ENCODE data around the gene PIP5K1C.
A peak's percentile ranks its signal among the peaks of the same experiment; 100 is the strongest.

Gene PIP5K1C, protein sequence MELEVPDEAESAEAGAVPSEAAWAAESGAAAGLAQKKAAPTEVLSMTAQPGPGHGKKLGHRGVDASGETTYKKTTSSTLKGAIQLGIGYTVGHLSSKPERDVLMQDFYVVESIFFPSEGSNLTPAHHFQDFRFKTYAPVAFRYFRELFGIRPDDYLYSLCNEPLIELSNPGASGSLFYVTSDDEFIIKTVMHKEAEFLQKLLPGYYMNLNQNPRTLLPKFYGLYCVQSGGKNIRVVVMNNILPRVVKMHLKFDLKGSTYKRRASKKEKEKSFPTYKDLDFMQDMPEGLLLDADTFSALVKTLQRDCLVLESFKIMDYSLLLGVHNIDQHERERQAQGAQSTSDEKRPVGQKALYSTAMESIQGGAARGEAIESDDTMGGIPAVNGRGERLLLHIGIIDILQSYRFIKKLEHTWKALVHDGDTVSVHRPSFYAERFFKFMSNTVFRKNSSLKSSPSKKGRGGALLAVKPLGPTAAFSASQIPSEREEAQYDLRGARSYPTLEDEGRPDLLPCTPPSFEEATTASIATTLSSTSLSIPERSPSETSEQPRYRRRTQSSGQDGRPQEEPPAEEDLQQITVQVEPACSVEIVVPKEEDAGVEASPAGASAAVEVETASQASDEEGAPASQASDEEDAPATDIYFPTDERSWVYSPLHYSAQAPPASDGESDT

GRCh38 chr19:3700242-3701032, at the start of gene PIP5K1C:
Gene PIP5K1C, minus strand, starts transcription at chr19:3700468. Its CDS starts 78 bp downstream, at chr19:3700390.
- Mint-ChIP-seq H3K27ac (peak within 1 kb of the TSS; percentile 88 to 95), H3K4me3 (peak within 1 kb of the TSS; percentile 95 to 96), H3K9me3 (no peaks in the 10 kb centered on the region), H3K4me1 (peaks cover 42% of the 10 kb centered on the region), H3K27me3 (peaks cover 1% of the 10 kb centered on the region)
- DNase-seq: peak; percentile 92 to 95
- peak; percentile 90 for ATAC-seq

DNA sequence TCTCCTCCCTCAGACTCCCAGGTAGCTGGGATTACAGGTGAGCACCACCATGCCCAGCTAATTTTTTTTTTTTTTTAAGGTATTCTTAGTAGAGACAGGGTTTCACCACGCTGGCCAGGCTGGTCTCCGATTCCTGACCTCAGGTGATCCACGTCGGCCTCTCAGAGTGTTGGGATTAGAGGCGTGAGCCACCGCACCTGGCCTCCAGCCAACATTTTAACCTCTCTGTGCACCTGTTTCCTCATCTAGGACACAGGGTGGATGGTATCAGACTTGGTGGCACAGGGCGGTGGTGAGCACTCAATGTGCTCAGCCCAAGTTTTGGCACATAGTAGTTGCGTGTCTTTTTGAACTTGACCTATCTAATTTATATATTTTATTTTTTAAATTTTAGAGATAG, 48.7 kb upstream of the PIP5K1C start:
- no peak for DNase-seq
- no peak overlapping the region for H3K27ac Mint-ChIP-seq
- no peaks in the 10 kb centered on the region for H3K27me3 Mint-ChIP-seq
- no peak for ATAC-seq
- no peak overlapping the region for H3K4me3 Mint-ChIP-seq
- no peaks in the 10 kb centered on the region for H3K4me1 Mint-ChIP-seq
- H3K9me3 Mint-ChIP-seq: no peaks in the 10 kb centered on the region

- Mint-ChIP-seq H3K27ac (peak overlapping the region in 1 of 2 donors; percentile 38), H3K4me1 (no peaks in the 10 kb centered on the region), H3K4me3 (no peak overlapping the region), H3K27me3 (no peaks in the 10 kb centered on the region), H3K9me3 (no peaks in the 10 kb centered on the region)
- ATAC-seq: no peak
- no peak for DNase-seq
These were observed 46.2 kb upstream of the PIP5K1C start for GRCh38 chr19:3746371-3747056.

DNA sequence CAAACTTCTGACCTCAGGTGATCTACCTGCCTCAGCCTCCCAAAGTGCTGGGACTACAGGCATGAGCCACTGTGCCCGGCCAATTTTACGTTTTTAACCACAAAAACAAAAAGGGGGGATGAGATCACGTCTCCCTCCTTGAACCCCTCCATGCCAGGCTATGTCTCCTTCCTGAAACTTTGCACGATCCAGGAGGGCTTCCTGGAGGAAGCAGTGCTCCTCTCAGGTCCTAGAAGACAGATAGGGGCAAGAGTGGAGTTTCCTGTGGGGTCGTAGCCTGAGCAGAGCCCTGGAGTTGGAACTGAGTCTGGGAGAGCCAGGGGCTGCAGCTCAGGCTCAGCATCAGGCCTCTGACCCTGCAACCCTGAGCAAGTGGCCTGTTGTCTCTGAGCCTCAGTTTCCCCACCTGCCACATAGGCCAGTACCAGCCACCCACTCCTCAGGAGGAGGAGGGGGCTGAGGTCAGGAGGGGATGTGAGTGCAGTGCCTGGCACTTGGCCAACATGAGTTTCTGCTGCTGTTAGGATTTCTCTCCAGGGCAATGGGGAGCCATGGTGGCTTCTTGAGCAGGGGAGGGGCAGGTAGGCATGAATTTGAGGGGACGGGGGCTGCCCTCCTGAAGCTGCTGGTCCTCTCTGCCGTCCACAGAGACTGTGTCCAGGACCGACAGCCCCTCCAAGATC, 45.2 kb upstream of the PIP5K1C start:
- Mint-ChIP-seq H3K27ac (no peak overlapping the region), H3K27me3 (no peaks in the 10 kb centered on the region), H3K4me3 (no peak overlapping the region), H3K9me3 (no peaks in the 10 kb centered on the region), H3K4me1 (no peaks in the 10 kb centered on the region)
- ATAC-seq (no peak), DNase-seq (no peak)

- no peak for DNase-seq
- Mint-ChIP-seq H3K4me1 (peaks cover 14% of the 10 kb centered on the region), H3K27me3 (no peaks in the 10 kb centered on the region), H3K27ac (peak overlapping the region in 1 of 2 donors; percentile 46), H3K9me3 (no peaks in the 10 kb centered on the region), H3K4me3 (no peak overlapping the region)
- no peak for ATAC-seq
These were observed 43.2 kb upstream of the PIP5K1C start for GRCh38 chr19:3743486-3743885.

DNA sequence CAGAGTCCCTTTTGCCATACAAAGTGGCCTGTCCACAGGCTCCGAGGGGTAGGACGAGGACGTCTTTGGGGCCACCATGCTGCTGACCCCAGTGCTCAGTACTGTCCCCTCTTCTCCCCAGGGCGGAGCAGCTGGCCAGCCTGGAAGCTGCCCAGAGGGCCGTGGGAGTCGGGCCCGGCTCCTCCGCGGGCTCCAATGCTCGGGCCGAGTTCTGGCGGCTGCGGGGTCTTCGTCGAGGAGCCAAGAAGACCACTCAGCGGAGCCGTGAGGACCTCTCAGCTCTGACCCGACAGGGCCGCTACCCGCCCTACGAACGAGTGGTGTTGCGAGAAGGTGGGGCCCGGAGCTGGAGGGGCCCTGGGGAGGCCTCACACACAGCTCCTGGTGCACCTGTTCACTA, 40.2 kb upstream of the PIP5K1C start:
- ATAC-seq (no peak), DNase-seq (no peak)
- Mint-ChIP-seq H3K9me3 (no peaks in the 10 kb centered on the region), H3K4me3 (no peak overlapping the region), H3K4me1 (peaks cover 18% of the 10 kb centered on the region), H3K27ac (no peak overlapping the region), H3K27me3 (no peaks in the 10 kb centered on the region)

- Mint-ChIP-seq H3K27ac (no peak overlapping the region), H3K9me3 (no peaks in the 10 kb centered on the region), H3K27me3 (no peaks in the 10 kb centered on the region), H3K4me1 (peaks cover 18% of the 10 kb centered on the region), H3K4me3 (no peak overlapping the region)
- ATAC-seq: no peak
- DNase-seq: no peak
These were observed 38.4 kb upstream of the PIP5K1C start for GRCh38 chr19:3738477-3739220.

- no peak overlapping the region for H3K27ac Mint-ChIP-seq
- peaks cover 18% of the 10 kb centered on the region for H3K4me1 Mint-ChIP-seq
- DNase-seq (no peak), ATAC-seq (no peak)
- no peaks in the 10 kb centered on the region for H3K27me3 Mint-ChIP-seq
- no peaks in the 10 kb centered on the region for H3K9me3 Mint-ChIP-seq
- H3K4me3 Mint-ChIP-seq: no peak overlapping the region
These were observed 37.4 kb upstream of the PIP5K1C start for GRCh38 chr19:3737487-3738205.

- H3K27me3 Mint-ChIP-seq: no peaks in the 10 kb centered on the region
These were observed 35.9 kb upstream of the PIP5K1C start for GRCh38 chr19:3736106-3736724.

GRCh38 chr19:3734310-3734600, 34.0 kb upstream of the PIP5K1C start:
- H3K4me1 Mint-ChIP-seq: peaks cover 11% of the 10 kb centered on the region
- DNase-seq (no peak), ATAC-seq (no peak)
- no peak overlapping the region for H3K4me3 Mint-ChIP-seq
- no peaks in the 10 kb centered on the region for H3K27me3 Mint-ChIP-seq
- H3K9me3 Mint-ChIP-seq: no peaks in the 10 kb centered on the region
- H3K27ac Mint-ChIP-seq: no peak overlapping the region

More at GRCh38 chr19:3736106-3736724, 35.9 kb upstream of the PIP5K1C start:
- no peak overlapping the region for H3K27ac Mint-ChIP-seq
- peaks cover 18% of the 10 kb centered on the region for H3K4me1 Mint-ChIP-seq
- ATAC-seq (no peak), DNase-seq (no peak)
- H3K4me3 Mint-ChIP-seq: no peak overlapping the region
- no peaks in the 10 kb centered on the region for H3K9me3 Mint-ChIP-seq

DNA sequence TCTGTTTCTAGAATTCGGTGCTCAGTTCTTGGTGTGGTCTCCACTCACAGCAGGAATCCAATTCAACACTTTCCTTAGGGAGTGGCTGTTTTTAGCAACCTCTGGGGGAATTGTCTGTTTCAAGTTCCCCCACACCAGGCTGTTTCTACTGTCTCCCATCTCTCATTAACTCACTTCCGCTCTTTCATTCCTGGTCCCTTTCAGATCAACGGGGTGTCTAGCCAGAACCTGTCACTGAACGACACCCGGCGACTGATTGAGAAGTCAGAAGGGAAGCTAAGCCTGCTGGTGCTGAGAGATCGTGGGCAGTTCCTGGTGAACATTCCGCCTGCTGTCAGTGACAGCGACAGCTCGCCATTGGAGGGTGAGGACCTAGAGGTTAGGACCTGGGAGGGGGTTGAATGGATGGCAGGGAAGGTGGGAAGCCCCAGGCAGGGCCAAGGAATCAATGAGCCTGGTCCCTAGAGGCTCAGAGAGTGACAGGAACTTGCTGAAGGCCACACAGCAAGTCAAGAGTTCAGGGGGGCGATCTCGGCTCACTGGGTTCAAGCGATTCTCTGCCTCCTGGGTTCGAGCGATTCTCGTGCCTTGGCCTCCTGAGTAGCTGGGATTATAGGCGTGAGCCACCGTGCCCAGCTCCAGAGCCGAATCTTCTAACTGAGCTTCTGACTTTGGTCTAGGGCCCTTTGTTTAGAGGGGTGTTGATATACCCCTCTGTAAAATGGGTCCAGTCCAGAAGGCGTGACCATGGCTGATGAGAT, 33.5 kb upstream of the PIP5K1C start:
- H3K4me3 Mint-ChIP-seq: no peak overlapping the region
- H3K4me1 Mint-ChIP-seq: peaks cover 7% of the 10 kb centered on the region
- no peaks in the 10 kb centered on the region for H3K27me3 Mint-ChIP-seq
- ATAC-seq (no peak), DNase-seq (no peak)
- no peak overlapping the region for H3K27ac Mint-ChIP-seq
- H3K9me3 Mint-ChIP-seq: no peaks in the 10 kb centered on the region

DNA sequence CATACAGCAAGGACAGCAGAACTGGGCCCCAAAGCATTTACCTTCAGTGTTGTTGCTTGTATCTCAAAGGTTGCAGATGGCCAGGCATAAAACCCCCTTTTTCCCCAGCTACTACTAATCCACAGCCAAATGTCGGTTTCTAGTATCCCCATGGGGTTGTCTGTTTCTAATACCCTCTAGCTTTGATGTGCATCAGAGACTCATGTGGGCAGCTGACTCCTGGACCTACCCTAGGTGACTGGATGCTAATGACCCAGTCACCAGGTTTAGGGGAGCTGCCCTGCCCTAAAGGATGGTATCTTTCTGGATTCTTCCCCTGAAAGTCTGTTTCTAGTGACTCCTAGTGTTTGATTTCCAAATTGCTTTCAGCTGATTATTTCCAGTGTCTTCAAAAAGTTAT, 31.8 kb upstream of the PIP5K1C start:
- no peak for DNase-seq
- H3K4me1 Mint-ChIP-seq: no peaks in the 10 kb centered on the region
- no peak for ATAC-seq
- no peak overlapping the region for H3K4me3 Mint-ChIP-seq
- no peaks in the 10 kb centered on the region for H3K9me3 Mint-ChIP-seq
- H3K27ac Mint-ChIP-seq: peak overlapping the region in 1 of 2 donors; percentile 37
- no peaks in the 10 kb centered on the region for H3K27me3 Mint-ChIP-seq

DNA sequence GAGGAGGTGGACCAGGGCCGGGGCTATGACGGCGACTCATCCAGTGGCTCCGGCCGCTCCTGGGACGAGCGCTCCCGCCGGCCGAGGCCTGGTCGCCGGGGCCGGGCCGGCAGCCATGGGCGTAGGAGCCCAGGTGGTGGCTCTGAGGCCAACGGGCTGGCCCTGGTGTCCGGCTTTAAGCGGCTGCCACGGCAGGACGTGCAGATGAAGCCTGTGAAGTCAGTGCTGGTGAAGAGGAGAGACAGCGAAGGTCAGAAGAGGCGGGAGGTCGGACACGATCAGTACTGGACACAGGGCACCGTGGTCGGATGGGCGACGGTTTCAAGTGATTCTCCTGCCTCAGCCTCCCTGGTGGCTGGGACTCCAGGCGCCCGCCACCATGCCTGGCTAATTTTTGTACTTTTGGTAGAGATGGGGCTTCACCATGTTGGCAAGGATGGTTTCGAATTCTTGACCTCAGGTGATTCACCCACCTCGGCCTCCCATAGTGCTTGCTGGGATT, 30.2 kb upstream of the PIP5K1C start:
- no peak for DNase-seq
- Mint-ChIP-seq H3K9me3 (no peaks in the 10 kb centered on the region), H3K27me3 (no peaks in the 10 kb centered on the region), H3K4me1 (peaks cover 2% of the 10 kb centered on the region), H3K27ac (no peak overlapping the region), H3K4me3 (no peak overlapping the region)
- no peak for ATAC-seq
